Fibroblast of the aortic adventitia (primary cell): Measurements from ENCODE around the gene PTPRG. TPM values are rescaled to one million over a fixed set of nuclear protein-coding genes. Genes with fewer than 3 reads are reported as not detected.
"Not testable (repeated sequence)": the region's sequence is repeated elsewhere in the genome, so short reads cannot be mapped to it uniquely, and the experiment has no call there.

ENCODE experiments used
- DNase-seq: peaks from one replicate; pipeline ENCODE4 v3.0.0-alpha.2; 2010; ENCODE audit warnings: low read depth
- H3K4me3 ChIP-seq: 2 replicates; pipeline ENCODE4 v1.5.1; 2011; ENCODE audit warnings: low read depth, mild to moderate bottlenecking, control low read depth, low read length, moderate library complexity
- total RNA-seq: library from RNA; depleted of rRNA; stranded (reverse); fragments of >200 nt; gene quantifications from 2 replicates; pipeline ENCODE4 v1.2.3, GENCODE V29; 2012; ENCODE audit warnings: low replicate concordance
- TF ChIP-seq, protein P1 (sequence below): IDR thresholded peaks from 2 replicates; pipeline ENCODE4 v1.5.1; 2011; ENCODE audit warnings: mild to moderate bottlenecking, low read length, control low read depth, inconsistent platforms; ENCODE audit not compliant: insufficient read depth

Gene PTPRG
- total RNA-seq, 1 donor = 52.0 TPM

GRCh38 chr3:61743067-61743466 is 181.7 kb downstream of the PTPRG start:
- H3K4me3 ChIP-seq = no peak overlapping the region
- DNase-seq = no peak
- TF ChIP-seq, protein P1, sequence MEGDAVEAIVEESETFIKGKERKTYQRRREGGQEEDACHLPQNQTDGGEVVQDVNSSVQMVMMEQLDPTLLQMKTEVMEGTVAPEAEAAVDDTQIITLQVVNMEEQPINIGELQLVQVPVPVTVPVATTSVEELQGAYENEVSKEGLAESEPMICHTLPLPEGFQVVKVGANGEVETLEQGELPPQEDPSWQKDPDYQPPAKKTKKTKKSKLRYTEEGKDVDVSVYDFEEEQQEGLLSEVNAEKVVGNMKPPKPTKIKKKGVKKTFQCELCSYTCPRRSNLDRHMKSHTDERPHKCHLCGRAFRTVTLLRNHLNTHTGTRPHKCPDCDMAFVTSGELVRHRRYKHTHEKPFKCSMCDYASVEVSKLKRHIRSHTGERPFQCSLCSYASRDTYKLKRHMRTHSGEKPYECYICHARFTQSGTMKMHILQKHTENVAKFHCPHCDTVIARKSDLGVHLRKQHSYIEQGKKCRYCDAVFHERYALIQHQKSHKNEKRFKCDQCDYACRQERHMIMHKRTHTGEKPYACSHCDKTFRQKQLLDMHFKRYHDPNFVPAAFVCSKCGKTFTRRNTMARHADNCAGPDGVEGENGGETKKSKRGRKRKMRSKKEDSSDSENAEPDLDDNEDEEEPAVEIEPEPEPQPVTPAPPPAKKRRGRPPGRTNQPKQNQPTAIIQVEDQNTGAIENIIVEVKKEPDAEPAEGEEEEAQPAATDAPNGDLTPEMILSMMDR = no peak

GRCh38 chr3:61743686-61744242 is 182.4 kb downstream of the PTPRG start:
- H3K4me3 ChIP-seq = no peak overlapping the region
- DNase-seq = no peak
- TF ChIP-seq, protein P1 = no peak

DNA sequence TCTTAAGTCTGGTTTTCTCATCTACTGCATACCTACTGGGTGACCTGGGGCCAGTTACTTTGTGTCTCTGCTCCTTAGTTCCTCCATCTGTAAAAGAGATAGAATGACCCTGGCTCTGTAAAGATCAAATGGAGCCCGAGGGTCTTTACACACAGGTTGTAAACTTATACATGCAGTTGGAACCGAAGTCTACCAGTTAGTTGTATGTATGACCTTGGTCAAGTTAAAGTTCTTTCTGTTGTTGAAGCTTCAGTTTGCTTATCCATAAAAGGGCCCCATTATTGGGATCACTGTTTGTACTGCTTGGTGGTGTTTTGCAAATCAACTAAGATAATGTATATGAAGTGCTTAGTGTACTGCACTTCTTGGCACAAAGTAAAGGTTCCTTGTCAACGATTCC is 186.9 kb downstream of the PTPRG start:
- TF ChIP-seq, protein P1 = no peak
- no peak overlapping the region for H3K4me3 ChIP-seq
- DNase-seq = no peak

- no peak overlapping the region for H3K4me3 ChIP-seq
- DNase-seq = peak; percentile 26
- TF ChIP-seq, protein P1 = no peak
These were observed 189.4 kb downstream of the PTPRG start for GRCh38 chr3:61750766-61751165.

- no peak for DNase-seq
- TF ChIP-seq, protein P1 = no peak
- H3K4me3 ChIP-seq = no peak overlapping the region
These were observed 197.5 kb downstream of the PTPRG start for GRCh38 chr3:61758839-61759238.

DNA sequence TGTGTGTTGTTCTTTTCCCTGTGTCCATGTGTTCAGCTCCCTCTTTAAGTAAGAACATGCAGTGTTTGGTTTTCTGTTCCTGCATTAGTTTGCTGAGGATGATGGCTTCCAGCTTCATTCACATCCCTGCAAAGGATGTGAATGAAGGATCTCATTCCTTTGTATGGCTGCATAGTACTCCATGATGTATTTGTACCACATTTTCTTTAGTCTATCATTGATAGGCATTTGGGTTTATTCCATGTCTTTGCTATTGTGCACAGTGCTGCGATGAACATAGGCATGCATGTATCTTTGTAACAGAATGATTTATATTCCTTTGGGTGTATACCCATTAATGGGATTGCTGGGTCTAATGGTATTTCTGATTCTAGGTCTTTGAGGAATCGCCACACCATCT is 199.4 kb downstream of the PTPRG start:
- H3K4me3 ChIP-seq, DNase-seq: not testable (repeated sequence)

- no peak overlapping the region for H3K4me3 ChIP-seq
- TF ChIP-seq, protein P1 = no peak
- no peak for DNase-seq
These were observed 200.5 kb downstream of the PTPRG start for GRCh38 chr3:61761694-61762430.
